NCI-H1694 (cell line): ENCODE results near the gene PSORS1C2.
"Not testable (repeated sequence)": the region's sequence is repeated elsewhere in the genome, so short reads cannot be mapped to it uniquely, and the experiment has no call there.

Experiments
- DNase-seq: peaks from one replicate; lab custom pipeline; 2025; lab: John Stamatoyannopoulos, UW

Gene PSORS1C2

DNA sequence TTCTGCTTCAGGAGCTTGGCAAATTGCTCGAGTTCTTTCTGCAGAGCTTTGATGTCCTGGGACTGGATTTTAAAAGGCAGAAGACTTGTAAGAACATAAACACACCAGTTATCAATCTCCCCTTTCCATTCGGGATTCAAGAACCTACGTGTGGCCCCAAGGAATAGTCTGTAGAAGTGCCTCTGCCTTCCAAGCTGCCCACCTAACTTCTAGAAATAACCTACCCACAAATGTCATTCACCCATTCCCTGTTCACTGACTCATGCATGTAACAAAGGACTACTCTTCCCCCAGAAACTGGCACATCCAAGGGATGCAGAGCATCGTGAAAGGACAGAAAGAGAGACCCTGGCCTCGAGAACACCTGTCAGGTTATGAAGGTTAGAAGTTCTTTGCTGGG, 27.1 kb upstream of the PSORS1C2 start:
- DNase-seq, result no peak

DNA sequence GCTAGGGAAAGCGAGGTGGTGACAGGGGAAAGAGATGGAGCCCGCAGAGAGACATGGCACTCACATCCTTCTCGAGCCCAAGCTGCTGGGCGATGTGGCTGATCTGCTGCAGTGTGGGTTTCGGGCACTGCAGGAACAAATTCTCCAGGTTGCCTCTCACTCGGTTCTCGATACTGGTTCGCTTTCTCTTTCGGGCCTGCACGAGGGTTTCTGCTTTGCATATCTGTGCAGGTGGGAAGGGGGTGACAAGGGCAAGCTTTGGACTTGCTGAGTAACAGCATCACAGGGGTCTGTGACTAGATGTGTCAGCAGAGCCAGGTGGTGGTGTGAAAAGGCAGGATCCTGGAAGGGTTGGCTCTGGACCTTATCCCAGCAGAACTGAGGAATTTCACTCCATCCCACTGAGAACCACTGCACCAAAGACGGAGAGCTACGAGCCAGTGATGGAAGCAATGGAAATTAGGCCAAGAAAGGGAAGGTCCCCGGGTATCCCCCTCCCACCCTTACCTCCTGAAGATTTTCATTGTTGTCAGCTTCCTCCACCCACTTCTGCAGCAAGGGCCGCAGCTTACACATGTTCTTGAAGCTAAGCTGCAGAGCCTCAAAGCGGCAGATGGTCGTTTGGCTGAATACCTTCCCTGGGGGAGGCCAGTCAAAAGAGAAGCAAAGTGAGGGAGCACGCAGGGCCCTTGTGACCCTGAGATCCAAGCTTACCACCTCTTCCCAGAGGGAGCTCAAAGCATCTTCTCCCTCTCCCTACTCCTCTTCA, 26.4 kb upstream of the PSORS1C2 start:
- DNase-seq, result not testable (repeated sequence)

- not testable (repeated sequence) for DNase-seq
These were observed 25.7 kb upstream of the PSORS1C2 start for GRCh38 chr6:31164475-31165063.

DNA sequence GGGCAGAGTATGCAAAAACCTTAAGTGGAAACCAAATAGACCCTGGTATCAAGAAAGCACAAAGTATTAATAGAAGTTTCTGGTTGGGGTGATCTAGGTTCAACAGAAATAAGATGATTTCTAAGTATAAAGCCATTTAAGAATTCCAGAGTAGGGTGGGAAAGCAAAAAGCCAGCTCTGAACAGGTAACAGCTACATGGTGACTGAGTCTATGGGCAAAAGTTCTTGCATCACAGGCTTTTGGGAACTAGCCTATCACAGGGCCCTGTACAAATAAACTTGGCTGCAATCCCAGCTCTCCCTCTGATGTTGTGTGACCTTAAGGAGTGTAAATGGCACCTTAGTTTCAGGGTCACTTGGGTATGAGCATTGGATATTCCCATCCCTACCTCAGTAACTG, 25.1 kb upstream of the PSORS1C2 start:
- DNase-seq, result no peak

GRCh38 chr6:31162463-31163165, 23.7 kb upstream of the PSORS1C2 start:
- no peak for DNase-seq

DNA sequence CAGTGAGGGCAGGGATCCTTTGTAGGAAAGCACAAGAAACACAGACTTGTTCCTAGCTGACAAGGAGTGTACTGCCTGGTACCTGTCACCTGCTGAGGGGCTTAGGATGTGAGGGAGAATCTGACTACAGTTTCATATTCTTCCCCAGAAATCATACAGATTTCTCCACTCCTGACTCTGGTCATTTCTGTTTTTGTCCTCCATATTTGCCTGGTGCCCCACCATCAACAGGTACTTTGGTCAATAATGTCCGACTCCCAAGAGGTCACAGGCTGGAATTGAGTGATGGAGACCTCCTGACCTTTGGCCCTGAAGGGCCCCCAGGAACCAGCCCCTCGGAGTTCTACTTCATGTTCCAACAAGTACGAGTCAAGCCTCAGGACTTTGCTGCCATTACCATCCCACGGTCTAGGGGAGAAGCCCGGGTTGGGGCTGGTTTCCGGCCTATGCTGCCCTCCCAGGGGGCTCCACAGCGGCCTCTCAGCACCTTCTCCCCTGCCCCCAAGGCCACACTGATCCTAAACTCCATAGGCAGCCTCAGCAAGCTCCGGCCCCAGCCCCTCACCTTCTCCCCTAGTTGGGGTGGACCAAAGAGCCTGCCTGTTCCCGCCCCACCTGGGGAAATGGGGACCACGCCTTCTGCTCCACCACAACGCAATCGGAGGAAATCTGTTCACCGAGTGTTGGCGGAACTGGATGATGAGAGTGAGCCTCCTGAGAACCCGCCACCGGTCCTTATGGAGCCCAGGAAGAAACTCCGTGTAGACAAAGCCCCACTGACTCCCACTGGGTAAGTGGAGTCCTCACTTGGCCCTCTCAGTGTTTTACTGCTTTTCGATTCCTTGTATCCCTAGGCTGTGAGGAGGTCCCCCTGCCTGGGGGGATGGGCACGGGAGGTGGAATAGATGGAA, 22.6 kb upstream of the PSORS1C2 start:
- no peak for DNase-seq

DNA sequence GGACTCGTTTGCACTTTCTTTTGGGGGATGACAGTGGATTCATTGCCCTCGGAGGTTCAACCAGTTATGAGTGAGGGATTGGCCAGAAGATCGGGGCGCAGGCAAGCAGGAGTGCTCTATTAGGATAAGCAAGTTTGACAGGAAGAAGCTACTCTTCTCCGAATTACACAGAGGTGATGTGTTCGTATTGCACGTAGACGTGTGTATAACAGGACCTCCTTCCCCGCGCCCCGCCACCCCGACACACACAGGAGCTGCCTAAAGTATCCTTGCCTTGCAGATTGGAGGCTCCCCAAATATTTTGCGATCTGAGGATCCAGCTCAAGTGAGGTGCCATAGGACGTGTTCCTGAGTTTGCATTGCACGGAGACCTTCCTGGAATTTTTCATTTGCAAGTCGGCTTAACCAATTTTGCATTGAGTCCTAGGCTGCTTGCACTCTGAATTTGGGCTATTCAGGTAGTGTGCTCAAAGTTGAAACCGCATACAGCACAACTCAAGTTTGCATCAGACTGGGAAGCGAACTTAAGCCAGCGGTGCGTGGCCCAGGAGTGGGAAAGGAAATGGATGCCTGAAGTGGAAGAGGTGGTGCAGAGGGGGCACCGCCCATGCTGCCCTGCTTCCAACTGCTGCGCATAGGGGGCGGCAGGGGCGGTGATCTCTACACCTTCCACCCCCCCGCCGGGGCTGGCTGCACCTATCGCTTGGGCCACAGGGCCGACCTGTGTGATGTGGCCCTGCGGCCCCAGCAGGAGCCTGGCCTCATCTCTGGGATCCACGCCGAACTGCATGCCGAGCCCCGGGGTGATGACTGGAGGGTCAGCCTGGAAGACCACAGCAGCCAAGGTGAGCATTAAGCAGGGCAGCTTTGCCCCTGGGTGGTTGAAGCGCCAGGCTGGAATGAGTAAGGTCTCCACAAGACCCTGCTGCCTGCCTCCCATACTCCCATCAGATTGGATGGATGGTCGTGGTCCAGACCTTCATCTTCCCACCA, 20.3 kb upstream of the PSORS1C2 start:
- no peak for DNase-seq

DNA sequence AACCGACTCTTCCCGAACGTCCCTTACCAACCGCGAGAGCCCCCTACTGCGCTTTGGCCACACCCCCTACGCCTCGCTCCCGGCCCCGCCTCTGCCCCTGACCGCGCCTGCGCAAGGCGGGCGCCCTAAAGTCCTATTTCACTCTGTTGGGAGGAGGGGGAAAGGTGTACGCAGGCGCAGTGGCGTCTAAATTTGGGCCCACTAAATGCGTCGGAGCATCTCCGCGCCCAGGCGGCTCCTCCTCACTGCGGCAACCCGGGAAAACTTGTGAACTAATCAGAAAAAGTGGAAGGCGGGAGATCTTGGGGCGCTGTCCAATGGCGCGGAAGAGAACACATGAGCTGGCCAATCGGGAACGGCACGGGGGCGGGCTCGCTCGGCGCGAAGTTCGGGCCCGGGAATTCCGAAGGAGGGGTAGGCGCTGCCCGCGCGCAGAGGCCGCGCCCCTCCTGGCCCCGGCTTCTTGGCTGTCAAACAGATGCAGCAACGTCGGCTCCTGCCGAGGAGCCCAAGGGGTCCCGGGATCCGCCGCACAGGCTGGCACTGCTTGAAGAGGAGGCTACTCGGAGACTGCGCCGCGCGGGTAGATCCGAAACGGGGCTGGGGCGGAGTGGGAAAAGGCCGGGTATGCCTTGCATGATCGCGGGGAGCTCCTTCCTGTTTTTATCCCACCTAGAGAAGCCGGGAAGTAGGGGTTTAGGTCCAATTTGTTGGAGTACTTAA, 19.4 kb upstream of the PSORS1C2 start, which contains the start of gene TCF19:
TSS of gene TCF19 (plus strand) at position 450 of the 723 bp plus-strand sequence. CDS start 881 bp downstream, outside the sequence.
- DNase-seq, result peak; percentile 94

DNA sequence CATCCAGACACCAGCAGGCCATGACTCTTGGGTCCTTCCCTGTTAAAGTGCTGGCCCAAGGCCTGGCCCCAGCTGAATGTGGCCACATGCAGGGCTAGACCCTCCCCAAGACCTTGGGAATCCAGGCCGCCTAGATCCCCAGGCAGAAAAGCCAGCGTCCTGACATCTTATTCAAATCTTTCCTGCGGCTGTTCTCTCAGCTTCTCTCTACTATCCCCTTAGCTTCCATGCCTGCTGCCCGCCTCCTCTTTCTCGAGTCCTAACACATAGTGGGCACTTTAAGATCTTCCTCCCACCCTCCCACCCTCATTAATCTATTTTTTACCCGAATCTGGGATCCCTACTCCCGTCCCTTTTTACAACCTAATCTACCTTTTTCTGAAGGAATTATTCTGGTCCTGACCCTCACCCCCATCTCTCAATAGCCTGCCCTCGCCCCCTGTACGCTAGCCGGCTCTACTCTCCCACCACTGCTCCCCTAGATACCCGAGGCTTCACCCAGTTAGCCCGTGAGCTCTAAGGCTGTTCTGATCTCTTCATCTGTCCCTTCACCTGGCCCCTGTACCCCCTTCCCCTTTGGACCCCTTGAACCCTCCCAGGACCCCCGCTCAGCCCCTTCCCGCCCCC, 18.8 kb upstream of the PSORS1C2 start, which contains the start of gene CCHCR1:
TSS of gene CCHCR1 (minus strand) at position 290 of the 627 bp plus-strand sequence. CDS start at position 88, 202 bp downstream.
- no peak for DNase-seq

GRCh38 chr6:31156641-31157040, 17.8 kb upstream of the PSORS1C2 start:
- no peak for DNase-seq

DNA sequence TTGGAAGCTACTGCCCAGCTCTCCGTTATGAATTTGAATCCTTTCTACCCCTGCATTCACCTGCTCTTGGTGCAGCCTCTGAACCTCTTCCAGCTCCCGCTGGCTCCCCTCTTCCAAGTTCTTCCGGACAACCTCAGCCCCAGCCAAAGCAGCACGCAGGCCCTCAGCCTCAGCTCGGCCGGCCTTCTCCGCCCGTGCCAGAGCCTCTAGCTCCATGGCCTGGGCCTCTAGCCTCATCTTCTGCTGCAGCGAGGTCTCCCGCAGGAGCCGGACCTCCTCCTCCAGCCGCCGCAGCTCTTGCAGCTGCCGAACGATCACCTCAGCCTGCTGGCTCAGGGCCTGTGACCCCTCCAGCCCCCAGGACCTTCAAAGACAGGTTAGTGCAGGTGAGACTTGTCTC, 15.6 kb upstream of the PSORS1C2 start:
- no peak for DNase-seq

DNA sequence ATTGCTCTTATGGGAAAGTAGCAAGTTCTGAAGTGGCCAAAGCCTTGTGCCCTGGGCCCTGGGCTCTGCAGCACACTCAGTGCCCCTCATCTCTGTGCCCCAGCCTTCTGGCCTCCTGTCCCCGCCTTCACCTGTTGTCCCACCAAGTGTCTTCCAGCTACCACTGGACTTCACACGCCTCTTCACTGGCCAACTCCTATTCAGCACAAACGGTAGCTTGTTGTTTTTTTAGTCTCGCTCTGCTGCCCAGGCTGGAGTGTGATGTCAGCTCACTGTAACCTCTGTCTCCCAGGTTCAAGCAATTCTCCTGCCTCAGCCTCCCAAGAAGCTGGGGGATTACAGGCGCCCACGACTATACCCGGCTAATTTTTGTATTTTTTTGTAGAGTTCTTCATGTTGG, 13.9 kb upstream of the PSORS1C2 start:
- no peak for DNase-seq

- DNase-seq, result no peak
These were observed 11.1 kb upstream of the PSORS1C2 start for GRCh38 chr6:31149827-31150447.

DNA sequence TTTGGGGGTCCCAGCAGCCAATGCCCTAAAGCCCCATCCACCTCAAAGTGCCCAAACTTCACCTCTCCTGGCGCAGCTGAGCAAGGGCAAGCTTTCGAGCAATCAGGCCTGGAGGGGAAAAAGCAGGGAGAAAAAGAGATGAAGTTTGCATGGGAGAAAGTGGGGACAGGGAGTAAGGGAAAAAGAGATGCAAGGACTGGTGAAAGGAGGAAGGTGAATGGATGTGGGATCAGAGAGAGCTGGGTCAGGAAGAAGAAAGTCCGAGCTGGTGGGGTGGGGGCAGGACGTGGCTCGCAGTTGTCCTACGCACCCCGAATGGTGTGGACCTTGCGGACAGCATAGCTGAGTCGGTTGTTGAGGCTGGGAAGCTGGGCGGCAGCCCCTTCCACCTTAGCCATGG, 6.5 kb upstream of the PSORS1C2 start:
- no peak for DNase-seq

DNA sequence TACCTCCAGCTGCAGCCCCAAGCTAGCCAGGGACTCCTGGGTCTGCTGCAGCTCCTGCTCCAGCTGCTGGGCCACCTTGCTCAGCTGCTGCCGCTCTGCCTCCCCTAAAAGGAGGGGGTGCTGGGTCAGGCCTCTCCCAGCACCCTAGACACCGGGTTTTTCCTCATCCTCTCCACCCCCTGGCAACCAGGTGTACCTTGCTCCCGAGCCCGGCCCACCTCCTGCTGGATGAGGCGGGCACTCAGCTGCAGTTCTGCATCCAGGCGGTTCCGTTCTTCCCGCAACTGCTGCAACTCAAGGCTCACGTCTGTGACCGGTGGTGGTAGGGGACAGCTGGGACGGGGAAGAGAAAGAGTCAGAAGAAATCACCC, 6.1 kb upstream of the PSORS1C2 start:
- no peak for DNase-seq

DNA sequence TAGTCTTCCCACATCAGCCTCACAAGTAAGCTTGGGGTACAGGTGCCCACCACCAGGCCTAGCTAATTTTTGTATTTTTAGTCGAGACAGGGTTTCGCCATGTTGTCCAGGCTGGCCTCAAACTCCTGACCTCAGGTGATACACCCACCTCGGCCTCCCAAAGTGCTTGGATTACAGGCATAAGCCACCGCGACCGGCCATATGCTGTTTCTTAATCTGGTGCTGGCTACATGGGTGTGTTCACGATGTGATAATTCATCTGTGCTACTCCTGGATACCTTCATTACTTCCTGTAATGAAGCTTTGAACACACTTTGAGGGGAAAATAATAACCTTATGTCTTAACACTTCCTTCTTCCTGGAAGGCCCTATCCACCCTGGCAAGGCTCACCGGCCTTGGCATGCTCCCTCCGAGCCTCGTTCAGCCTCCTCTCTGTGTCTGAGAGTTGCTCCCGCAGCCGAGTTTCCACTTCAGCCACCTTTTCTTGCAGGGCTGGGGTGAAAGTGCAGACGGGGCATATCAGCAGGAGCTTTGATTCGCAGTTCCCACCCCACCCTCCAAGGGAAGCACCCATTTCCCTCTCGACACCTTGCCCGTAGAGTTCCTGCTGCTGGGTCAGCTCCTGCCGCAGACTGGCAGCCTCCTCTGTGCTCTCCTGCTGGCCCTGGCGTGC, 5.6 kb upstream of the PSORS1C2 start:
- no peak for DNase-seq

DNA sequence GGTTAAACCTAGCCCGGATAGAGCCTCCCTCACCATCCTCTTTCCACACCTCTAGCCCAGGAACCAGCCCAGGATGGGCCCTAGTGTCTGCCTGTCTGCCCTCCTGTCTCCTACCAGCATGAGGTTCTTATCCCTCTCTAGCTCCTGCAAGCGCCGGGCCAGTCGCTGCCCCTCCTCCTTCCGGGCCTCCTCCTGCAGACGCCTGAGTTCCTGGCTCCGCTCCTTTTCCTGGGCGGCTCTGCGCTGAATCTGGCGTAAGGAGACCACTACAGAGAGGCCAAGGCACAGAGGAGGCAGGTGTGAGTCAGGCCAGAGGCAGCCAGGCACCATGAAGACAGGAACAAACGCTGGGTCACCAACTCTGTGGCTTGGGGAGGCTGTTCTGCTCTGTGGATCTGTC, 4.3 kb upstream of the PSORS1C2 start:
- DNase-seq, result no peak

- DNase-seq, result no peak
These were observed 3.5 kb upstream of the PSORS1C2 start for GRCh38 chr6:31142361-31142761.
